ENCODE data around the gene FRMPD2. TPM values are rescaled to one million over a fixed set of nuclear protein-coding genes. Genes with fewer than 3 reads are reported as not detected.
"Not testable (repeated sequence)": the region's sequence is repeated elsewhere in the genome, so short reads cannot be mapped to it uniquely, and the experiment has no call there.

FRMPD2 gene
- total RNA-seq, 1 donor from 2014 or later: 18.8 TPM

DNA sequence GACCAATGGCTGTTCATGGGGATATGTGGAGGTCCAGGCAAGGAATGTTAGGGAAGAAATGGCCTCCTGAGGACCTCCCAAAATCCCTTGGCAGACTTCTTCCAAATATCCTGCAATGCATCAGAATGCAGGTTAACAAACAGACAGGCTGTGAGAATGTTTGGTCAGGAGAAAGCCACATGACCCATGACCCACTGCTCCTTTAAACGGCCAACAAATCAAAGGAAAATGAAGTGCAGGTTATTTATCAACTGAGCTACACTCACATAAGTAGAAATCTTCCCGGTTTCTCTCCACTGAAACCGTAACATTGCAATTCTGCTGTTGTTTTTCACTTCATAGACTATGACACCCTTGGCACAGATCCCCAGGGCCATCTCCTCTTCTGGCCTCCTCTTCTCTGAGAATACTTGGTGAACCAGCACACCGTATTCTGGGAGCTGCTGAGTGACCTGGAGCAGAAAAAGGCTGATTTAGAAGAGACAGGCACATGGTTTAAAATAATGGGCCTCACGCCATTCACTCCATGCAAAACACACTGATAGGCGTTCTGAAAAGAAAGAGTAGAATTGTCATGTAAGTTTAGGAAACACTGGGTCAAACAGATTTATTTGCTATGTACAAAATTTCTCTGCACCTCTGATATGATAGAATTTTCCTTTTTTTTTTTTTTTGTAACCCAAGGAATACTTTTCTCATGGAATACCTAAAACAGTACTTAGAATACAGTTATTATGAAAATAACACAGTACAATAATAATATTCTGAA, 67.8 kb downstream of the FRMPD2 start:
- no peak for DNase-seq (ENCODE audit: low spot score)

DNA sequence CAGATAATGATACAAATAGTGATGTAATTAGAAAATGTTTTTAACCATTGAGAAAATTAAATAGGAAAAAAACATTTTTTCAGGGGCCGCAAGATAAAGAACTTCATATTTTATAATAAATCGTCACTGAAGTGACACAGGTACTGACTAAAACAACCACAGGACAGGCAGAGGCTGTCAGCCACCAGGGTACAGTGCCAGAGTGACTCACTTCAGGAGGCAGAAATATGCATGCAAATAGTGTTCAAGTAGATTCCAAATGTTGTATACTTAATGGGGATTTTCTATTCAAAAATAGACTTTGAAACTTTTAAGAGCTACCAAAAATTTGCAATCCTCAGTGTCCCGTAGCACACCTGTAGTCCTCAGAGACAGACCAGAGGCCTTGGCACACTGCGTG, 68.6 kb downstream of the FRMPD2 start:
- no peak for DNase-seq (ENCODE audit: low spot score)

GRCh38 chr10:48199580-48200377, 74.7 kb downstream of the FRMPD2 start:
- peak; percentile 57 for DNase-seq (ENCODE audit: low spot score)

DNA sequence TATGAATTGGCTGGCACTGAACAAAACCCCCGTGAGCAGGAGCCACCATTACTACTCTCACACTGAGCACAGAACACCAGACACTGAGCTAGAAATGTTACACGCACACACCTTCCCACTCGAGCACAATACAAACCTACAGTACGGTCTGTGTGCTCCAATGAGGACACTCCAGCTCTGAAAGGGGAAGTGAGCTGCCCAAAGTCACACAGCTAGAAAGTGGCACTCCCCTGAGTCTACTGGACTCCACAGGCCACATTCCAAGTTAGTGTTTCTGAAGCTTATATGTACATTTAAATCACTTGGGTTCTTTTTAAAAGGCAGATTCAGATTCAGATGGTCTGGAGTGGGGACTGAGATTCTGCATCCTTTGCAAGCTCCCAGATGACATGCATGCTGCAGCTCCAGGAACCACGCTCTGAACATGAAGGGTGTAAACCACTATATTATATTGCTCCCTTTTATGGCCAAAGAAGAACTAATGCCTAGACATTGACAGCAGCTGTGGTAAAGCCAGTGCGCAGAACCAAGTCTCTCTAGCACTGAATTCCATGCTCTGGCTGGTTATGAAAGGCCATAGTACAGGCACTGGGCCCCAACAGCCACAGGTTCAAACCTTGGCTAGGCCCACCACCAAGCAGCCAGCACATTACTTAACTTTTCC, 77.1 kb downstream of the FRMPD2 start:
- DNase-seq (ENCODE audit: low spot score): no peak

- no peak for DNase-seq (ENCODE audit: low spot score)
Observed at GRCh38 chr10:48195803-48196202, 78.7 kb downstream of the FRMPD2 start.

GRCh38 chr10:48194830-48195229, 79.7 kb downstream of the FRMPD2 start:
- DNase-seq (ENCODE audit: low spot score): no peak

GRCh38 chr10:48193556-48193955, 80.9 kb downstream of the FRMPD2 start:
- DNase-seq (ENCODE audit: low spot score): peak; percentile 43

- peak; percentile 38 for DNase-seq (ENCODE audit: low spot score)
Observed at GRCh38 chr10:48192881-48193450, 81.5 kb downstream of the FRMPD2 start.

DNA sequence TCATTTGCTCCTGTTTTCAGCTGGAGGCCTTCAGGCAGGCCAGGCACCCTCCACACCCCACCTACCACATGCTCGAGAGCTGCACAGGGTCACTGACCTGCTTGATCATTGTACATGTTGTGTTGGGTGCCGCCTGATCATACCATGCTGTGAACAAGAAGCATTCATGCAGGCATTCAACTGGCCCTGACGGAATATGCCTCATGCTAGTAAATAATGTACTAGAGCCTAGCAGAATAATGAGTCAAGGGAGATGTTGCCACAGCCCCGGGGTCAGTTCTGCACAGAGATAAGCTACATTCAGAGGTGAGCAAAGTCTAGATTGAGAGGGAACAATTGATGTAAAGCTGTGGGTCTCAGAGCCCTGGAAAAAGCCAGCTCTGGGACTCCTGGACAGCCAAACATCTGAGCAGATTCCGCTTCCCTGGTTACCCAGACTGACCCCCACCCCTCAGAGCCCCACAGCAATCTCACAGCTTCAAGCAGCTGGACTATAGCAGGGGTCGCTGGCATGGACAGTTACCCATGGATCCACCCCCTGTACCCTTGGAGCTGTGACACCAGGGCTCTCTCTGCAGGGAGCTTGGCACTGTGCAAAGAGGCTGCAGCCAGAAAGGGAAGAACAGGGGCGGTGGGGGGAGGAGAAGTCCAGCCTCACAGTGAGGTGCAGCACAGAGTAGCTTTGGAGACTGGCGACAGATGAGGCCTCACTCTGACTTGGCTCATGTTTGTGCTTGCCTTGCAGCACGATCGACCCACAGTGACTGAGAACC, 86.6 kb downstream of the FRMPD2 start:
- no peak for DNase-seq (ENCODE audit: low spot score)

- no peak for DNase-seq (ENCODE audit: low spot score)
Observed at GRCh38 chr10:48187126-48187525, 87.4 kb downstream of the FRMPD2 start.

GRCh38 chr10:48186264-48186804, 88.2 kb downstream of the FRMPD2 start:
- not testable (repeated sequence) for DNase-seq (ENCODE audit: low spot score)

DNA sequence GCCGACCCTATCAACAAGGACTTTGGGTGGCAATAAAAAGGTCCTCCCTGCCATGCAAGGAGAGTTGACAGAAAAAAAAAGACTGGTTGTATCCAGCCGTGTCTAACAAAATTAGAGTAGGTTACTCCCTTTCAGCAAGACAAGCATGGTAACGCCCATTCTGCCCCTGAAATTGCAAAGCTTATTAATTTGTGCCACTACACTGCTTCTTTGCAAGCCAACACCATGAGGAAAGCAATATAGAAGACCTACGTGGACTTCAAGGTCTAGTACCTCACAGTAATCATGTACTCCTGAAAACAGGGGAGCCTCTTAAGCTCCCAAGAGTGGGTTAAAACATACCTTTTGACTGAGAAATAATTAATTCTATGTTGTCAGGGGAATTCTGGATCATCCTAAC, 90.3 kb downstream of the FRMPD2 start:
- no peak for DNase-seq (ENCODE audit: low spot score)

DNA sequence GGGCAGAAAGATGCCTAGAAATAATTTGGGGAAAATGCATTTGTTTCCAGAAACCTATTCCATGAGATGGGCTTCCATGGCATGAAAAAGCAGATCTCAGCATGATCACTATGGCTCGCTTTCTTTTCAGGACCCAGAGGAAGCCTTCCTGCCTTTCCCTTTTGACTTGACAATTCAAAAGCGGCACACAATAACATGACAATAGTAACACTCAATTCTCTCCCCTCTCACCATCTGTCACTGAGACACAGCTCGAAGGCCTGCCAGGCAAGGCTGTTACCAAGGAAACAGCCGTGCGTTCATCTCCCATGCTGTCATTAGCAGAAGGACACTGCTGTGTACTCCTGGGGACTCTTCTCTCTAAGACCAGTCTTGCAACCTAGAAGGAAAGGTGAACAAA, 101.8 kb downstream of the FRMPD2 start:
- DNase-seq (ENCODE audit: low spot score): not testable (repeated sequence)

- not testable (repeated sequence) for DNase-seq (ENCODE audit: low spot score)
Observed at GRCh38 chr10:48160670-48161069, 113.8 kb downstream of the FRMPD2 start.

DNA sequence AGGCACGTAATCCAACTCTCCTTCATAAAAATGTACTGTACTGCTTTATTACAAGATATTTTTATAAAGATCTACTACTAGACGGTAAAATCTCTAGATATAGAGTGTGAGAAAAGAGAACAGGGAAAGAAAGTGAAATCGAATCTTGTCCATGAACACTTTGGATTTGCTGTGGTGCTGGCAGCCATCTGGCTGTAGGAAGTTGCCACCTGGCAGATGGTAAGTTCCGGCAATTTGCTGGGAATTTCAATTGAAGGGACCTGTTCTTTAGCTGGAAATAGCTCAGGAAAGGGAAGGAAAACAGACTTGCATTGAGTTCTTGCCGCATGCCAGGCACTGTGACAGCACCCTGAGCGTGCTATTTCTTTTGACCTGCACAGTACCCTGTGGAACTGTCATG, 114.3 kb downstream of the FRMPD2 start:
- not testable (repeated sequence) for DNase-seq (ENCODE audit: low spot score)

DNA sequence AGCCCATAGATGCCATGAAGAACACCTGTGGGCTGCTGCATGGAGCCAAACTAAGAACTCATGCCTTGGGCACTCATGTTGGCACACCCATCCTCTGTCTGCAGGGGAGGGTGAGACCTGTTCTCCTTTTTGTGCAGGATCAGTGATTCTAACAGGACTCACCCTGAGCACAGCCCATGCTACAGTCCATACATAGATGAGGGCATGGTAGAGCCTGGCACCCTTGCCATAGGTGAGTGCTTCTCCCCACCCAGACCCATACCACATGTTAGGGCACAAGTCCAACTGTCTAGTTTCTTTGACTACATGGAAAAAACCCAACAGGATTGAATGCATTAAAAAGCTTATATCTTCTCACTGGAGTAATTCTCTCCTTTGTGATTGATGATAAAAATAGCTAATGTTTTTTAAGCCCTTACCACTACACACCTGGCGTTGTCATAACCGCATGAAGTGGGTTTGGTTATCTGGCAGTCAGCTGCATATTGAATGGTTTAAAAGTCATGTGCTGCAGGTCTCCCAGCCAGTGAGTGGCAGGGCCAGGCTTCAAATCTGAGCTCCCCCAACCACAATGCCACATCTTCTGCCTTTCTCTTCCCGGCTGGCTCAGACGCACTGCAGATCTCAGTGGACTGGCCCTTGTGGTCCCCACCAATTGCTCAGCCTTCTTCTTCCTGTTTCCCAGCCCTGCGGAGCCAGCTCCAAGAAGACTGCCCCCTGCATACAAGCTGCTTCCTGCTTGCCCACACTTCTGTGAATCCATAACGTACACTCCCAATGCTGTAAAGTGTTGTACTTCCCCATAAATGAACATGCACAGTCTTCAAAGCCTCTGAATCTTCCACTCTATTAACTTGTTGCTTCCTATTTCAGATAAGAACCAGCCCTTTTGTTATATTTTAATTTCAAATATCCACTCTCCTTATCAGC, 120.0 kb downstream of the FRMPD2 start:
- not testable (repeated sequence) for DNase-seq (ENCODE audit: low spot score)

DNA sequence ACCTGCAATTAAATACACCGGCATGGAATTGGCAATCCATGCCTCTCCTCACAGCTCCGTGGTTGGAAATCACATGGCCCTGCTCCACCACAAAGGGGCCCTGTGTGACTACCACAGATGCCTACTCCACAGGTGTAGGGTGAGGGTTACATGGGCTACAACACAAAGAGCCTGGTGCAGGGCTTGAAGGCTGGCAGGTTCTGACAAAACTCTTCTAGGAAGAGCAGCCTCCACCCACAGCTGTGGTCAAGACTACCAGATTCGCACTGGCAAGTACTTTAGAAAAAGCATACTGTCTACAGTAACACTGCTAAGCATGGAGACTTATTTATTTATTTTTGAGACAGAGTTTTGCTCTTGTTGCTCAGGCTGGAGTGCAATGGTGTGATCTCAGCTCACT, 126.9 kb downstream of the FRMPD2 start:
- not testable (repeated sequence) for DNase-seq (ENCODE audit: low spot score)

GRCh38 chr10:48143721-48144642, 130.5 kb downstream of the FRMPD2 start:
- DNase-seq (ENCODE audit: low spot score): not testable (repeated sequence)

DNA sequence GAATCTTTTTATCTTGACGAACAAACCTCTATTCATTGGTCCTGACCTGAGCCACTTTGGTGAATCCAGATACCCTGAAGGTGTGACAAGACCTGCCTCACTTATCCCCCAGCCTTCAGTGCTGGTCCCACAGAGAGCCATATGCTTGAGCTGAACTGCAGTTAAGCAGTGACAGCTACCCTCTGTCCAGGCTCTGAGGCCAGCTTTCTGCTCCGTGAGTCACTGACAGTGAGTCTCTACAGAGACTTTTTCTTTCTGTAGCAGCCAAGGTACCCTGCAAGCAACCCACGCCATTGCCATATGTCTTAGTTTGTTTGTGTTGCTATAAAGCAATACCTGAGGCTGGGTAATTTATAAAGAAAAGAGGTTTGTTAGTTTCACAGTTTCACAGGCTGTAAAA, 133.5 kb downstream of the FRMPD2 start:
- not testable (repeated sequence) for DNase-seq (ENCODE audit: low spot score)
